Measurements from ENCODE around the gene EFNA3. TPM values are rescaled to one million over a fixed set of nuclear protein-coding genes. Genes with fewer than 3 reads are reported as not detected.
A peak's percentile ranks its signal among the peaks of the same experiment; 100 is the strongest.

The EFNA3 gene
- total and polyA plus RNA-seq, 9 of the 15 experiments (the other 6 are each of a cell fraction or from before 2014, with no cell fraction given) = 0.59 to 7.9 (median 4.7) TPM

- TF ChIP-seq CREB3 (tag; conservative IDR thresholded peaks at IDR 0.05; ENCODE audit: low read depth) (no peak), TEAD2 (tag; IDR thresholded peaks at IDR 0.05) (no peak), NONO (IDR thresholded peaks at IDR 0.05; ENCODE audit: low read depth in 2 of 2, low read length in 1 of 2) (no peak), TFAP4 (CRISPR knock-in tag; IDR thresholded peaks at IDR 0.05; ENCODE audit: borderline replicate concordance) (peak; percentile 98), ZNF263 (CRISPR knock-in tag; IDR thresholded peaks at IDR 0.05; ENCODE audit: borderline replicate concordance) (no peak), PRMT5 (CRISPR knock-in tag; IDR thresholded peaks at IDR 0.05) (no peak), HMBOX1 (IDR thresholded peaks at IDR 0.05) (no peak), MXD1 (CRISPR knock-in tag; IDR thresholded peaks at IDR 0.05; ENCODE audit: borderline replicate concordance, poor library complexity, severe bottlenecking) (no peak), PYGO2 (tag; IDR thresholded peaks at IDR 0.05) (no peak), ZNF316 (IDR thresholded peaks at IDR 0.05) (no peak), HDAC2 (IDR thresholded peaks at IDR 0.05) (peak; percentile 80; the same call in 1 of the 2 replicates), SMARCB1 (IDR thresholded peaks at IDR 0.05; ENCODE audit: insufficient read length, low read depth) (no peak), MGA (IDR thresholded peaks at IDR 0.05) (peak; percentile 57)
These were observed 56.3 kb downstream of the EFNA3 start (continued) for GRCh38 chr1:155134880-155135414.
